GM18499 (cell line): ENCODE measurements around the gene GSS.

Experiments used
- ATAC-seq: cut with Tn5 transposase; IDR thresholded peaks from one replicate; pipeline ENCODE4 v1.9.1; 2021; ENCODE audit warnings: moderate number of reproducible peaks; ENCODE audit not compliant: insufficient read depth, unreplicated experiment

GSS gene

DNA sequence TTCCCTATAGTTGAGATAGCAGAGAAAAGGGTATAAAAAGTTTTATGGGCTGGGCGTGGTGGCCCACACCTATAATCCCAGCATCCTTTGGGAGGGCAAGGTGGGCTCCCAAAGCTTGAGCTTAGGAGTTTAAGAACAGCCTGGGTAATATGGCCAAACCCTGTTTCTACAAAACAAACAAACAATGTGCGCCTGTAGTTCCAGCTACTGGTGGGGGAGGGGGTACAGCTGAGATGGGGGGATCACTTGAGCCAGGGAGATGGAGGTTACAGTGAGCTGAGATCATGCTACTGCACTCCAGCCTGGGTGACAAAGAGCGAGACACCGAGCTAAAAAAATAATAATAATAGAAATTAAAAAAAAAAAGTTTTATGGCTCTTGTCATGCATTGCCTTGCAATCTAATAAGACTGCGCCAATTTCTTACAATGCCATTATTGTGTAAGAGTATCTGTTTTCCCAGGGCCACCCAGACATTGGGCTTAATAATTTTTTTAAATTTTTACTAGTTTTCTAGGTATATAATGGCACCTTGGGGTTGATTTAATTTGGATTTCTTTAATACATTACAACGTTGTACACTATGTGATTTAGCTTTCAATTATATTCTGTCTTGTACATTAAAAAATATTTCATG, 75.3 kb downstream of the GSS start:
- ATAC-seq = no peak
